ENCODE measurements around the gene LPP. TPM values are rescaled to one million over a fixed set of nuclear protein-coding genes. Genes with fewer than 3 reads are reported as not detected.

LPP gene
- total RNA-seq, 1 donor from 2014 or later = 222 TPM

DNA sequence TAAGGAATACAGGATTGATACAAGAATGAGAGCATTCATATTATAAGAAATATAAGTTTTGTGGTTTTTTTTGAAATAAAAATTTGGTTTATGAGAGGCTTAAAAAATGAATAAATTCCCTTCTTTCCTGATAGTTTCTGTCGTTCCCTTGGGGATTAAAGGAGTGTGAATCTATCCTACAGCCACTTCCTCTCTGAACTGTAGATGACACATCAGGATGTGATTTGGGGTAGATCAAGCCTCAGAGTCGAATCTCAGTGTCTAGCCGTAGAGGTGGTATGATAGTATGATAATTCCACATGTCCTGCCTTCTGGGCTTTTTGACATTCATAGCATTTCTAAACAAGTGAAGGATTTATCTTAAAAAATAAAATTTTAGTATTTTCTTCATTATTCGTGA, 343.1 kb downstream of the LPP start:
- H3K27me3 ChIP-seq (ENCODE audit: insufficient read depth, low read length) = no peaks in the 10 kb centered on the region
- H3K4me1 ChIP-seq (ENCODE audit: insufficient read depth, low read length) = no peaks in the 10 kb centered on the region
- H3K9me3 ChIP-seq (ENCODE audit: insufficient read depth, low read depth, low read length) = no peaks in the 10 kb centered on the region
- peaks cover 7% of the 10 kb centered on the region for H4K20me1 ChIP-seq (ENCODE audit: insufficient read depth, low read length)
- H3K79me2 ChIP-seq (ENCODE audit: insufficient read depth, low read length) = peaks cover 72% of the 10 kb centered on the region
- H2AFZ ChIP-seq (ENCODE audit: low read depth, low read length) = no peak overlapping the region
- no peak overlapping the region for H3K27ac ChIP-seq (ENCODE audit: low read depth, low read length)
- H3K4me3 ChIP-seq (ENCODE audit: insufficient read depth, low read depth, low read length) = no peak overlapping the region
- TF ChIP-seq, protein P1, sequence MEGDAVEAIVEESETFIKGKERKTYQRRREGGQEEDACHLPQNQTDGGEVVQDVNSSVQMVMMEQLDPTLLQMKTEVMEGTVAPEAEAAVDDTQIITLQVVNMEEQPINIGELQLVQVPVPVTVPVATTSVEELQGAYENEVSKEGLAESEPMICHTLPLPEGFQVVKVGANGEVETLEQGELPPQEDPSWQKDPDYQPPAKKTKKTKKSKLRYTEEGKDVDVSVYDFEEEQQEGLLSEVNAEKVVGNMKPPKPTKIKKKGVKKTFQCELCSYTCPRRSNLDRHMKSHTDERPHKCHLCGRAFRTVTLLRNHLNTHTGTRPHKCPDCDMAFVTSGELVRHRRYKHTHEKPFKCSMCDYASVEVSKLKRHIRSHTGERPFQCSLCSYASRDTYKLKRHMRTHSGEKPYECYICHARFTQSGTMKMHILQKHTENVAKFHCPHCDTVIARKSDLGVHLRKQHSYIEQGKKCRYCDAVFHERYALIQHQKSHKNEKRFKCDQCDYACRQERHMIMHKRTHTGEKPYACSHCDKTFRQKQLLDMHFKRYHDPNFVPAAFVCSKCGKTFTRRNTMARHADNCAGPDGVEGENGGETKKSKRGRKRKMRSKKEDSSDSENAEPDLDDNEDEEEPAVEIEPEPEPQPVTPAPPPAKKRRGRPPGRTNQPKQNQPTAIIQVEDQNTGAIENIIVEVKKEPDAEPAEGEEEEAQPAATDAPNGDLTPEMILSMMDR (IDR thresholded peaks at IDR 0.05; ENCODE audit: insufficient read depth, low read depth, low read length) = no peak
- no peak for TF ChIP-seq EZH2 (IDR thresholded peaks at IDR 0.05; ENCODE audit: insufficient read depth, low read length)
- DNase-seq (ENCODE audit: low read depth) (no peak), FAIRE-seq (peak; percentile 17)
- H3K9ac ChIP-seq (ENCODE audit: low read length) = no peak overlapping the region
- Mint-ChIP-seq H3K36me3 (ENCODE audit: low read depth, unreplicated experiment) (peaks cover 9% of the 10 kb centered on the region), H3K4me1 (ENCODE audit: low read depth, unreplicated experiment) (peaks cover 7% of the 10 kb centered on the region), H3K9me3 (ENCODE audit: unreplicated experiment) (no peaks in the 10 kb centered on the region), H3K4me3 (ENCODE audit: unreplicated experiment) (no peak overlapping the region), H3K27ac (ENCODE audit: unreplicated experiment) (no peak overlapping the region), H3K27me3 (ENCODE audit: low read depth, unreplicated experiment) (no peaks in the 10 kb centered on the region)
- no peaks in the 10 kb centered on the region for H3K36me3 ChIP-seq (ENCODE audit: insufficient read depth, low read length)
- no peak overlapping the region for H3K4me2 ChIP-seq (ENCODE audit: low read length)

DNA sequence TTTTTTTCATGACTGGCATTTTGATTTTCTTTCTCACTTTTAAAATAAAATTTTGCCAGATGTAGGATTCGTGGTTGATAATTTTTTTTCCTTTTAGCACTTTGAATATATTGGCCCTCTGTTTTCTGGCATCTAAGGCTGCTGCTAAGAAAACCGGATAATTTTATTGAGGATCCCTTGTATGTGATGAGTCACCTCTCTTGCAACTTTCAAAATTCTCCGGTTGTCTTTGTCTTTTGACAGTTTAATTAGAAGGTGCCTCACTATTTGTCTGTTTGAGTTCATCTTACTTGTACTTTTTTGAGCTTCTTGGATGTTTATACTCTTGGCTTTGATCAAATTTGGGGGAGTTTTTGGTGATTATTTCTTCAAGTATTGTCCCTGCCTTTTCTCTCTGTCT, 349.7 kb downstream of the LPP start:
- peak overlapping the region; percentile 14 for H3K27ac Mint-ChIP-seq (ENCODE audit: unreplicated experiment)
- Histone ChIP-seq H3K9ac (ENCODE audit: low read length) (no peak overlapping the region), H3K4me3 (ENCODE audit: insufficient read depth, low read depth, low read length) (no peak overlapping the region), H4K20me1 (ENCODE audit: insufficient read depth, low read length) (peaks cover 11% of the 10 kb centered on the region), H3K27me3 (ENCODE audit: insufficient read depth, low read length) (no peaks in the 10 kb centered on the region), H3K79me2 (ENCODE audit: insufficient read depth, low read length) (peaks cover 74% of the 10 kb centered on the region), H3K27ac (ENCODE audit: low read depth, low read length) (no peak overlapping the region), H2AFZ (ENCODE audit: low read depth, low read length) (no peak overlapping the region), H3K4me1 (ENCODE audit: insufficient read depth, low read length) (peaks cover 21% of the 10 kb centered on the region), H3K36me3 (ENCODE audit: insufficient read depth, low read length) (no peaks in the 10 kb centered on the region), H3K4me2 (ENCODE audit: low read length) (no peak overlapping the region), H3K9me3 (ENCODE audit: insufficient read depth, low read depth, low read length) (no peaks in the 10 kb centered on the region)
- peaks cover 20% of the 10 kb centered on the region for H3K36me3 Mint-ChIP-seq (ENCODE audit: low read depth, unreplicated experiment)
- no peaks in the 10 kb centered on the region for H3K27me3 Mint-ChIP-seq (ENCODE audit: low read depth, unreplicated experiment)
- no peak overlapping the region for H3K4me3 Mint-ChIP-seq (ENCODE audit: unreplicated experiment)
- DNase-seq (ENCODE audit: low read depth) (no peak), FAIRE-seq (no peak)
- peaks cover 39% of the 10 kb centered on the region for H3K4me1 Mint-ChIP-seq (ENCODE audit: low read depth, unreplicated experiment)
- no peak for TF ChIP-seq EZH2 (IDR thresholded peaks at IDR 0.05; ENCODE audit: insufficient read depth, low read length)
- TF ChIP-seq, protein P1 (IDR thresholded peaks at IDR 0.05; ENCODE audit: insufficient read depth, low read depth, low read length) = no peak
- H3K9me3 Mint-ChIP-seq (ENCODE audit: unreplicated experiment) = peaks cover 17% of the 10 kb centered on the region

DNA sequence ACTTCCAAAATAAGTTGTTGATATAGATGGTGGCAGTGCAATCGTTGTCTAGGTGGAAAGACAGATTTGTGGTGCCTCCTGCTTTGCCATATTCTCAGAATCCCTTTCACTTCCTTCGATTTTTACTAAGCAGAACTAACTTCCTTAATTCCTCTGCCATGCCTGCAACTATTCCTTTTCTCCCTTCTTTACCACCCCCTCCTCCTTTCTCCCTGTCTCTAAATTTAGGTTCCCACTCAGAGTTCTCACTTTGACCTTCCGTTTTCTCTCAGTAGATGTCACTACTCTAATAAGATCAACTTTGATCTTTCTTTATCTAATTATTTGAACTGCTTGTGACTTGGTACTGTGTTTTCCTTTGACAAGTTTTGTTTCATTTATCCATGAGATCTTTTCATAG, 351.2 kb downstream of the LPP start:
- FAIRE-seq (no peak), DNase-seq (ENCODE audit: low read depth) (no peak)
- peaks cover 68% of the 10 kb centered on the region for H3K79me2 ChIP-seq (ENCODE audit: insufficient read depth, low read length)
- H3K9me3 ChIP-seq (ENCODE audit: insufficient read depth, low read depth, low read length) = no peaks in the 10 kb centered on the region
- peaks cover 11% of the 10 kb centered on the region for H4K20me1 ChIP-seq (ENCODE audit: insufficient read depth, low read length)
- Mint-ChIP-seq H3K9me3 (ENCODE audit: unreplicated experiment) (peaks cover 17% of the 10 kb centered on the region), H3K4me3 (ENCODE audit: unreplicated experiment) (peak overlapping the region; percentile 35), H3K4me1 (ENCODE audit: low read depth, unreplicated experiment) (peaks cover 47% of the 10 kb centered on the region), H3K36me3 (ENCODE audit: low read depth, unreplicated experiment) (peaks cover 20% of the 10 kb centered on the region), H3K27ac (ENCODE audit: unreplicated experiment) (peak overlapping the region; percentile 48), H3K27me3 (ENCODE audit: low read depth, unreplicated experiment) (no peaks in the 10 kb centered on the region)
- H3K36me3 ChIP-seq (ENCODE audit: insufficient read depth, low read length) = no peaks in the 10 kb centered on the region
- no peak overlapping the region for H3K4me2 ChIP-seq (ENCODE audit: low read length)
- H3K9ac ChIP-seq (ENCODE audit: low read length) = no peak overlapping the region
- peaks cover 26% of the 10 kb centered on the region for H3K4me1 ChIP-seq (ENCODE audit: insufficient read depth, low read length)
- TF ChIP-seq EZH2 (IDR thresholded peaks at IDR 0.05; ENCODE audit: insufficient read depth, low read length) = no peak
- TF ChIP-seq, protein P1 (IDR thresholded peaks at IDR 0.05; ENCODE audit: insufficient read depth, low read depth, low read length) = no peak
- H3K27ac ChIP-seq (ENCODE audit: low read depth, low read length) = no peak overlapping the region
- no peaks in the 10 kb centered on the region for H3K27me3 ChIP-seq (ENCODE audit: insufficient read depth, low read length)
- H2AFZ ChIP-seq (ENCODE audit: low read depth, low read length) = no peak overlapping the region
- H3K4me3 ChIP-seq (ENCODE audit: insufficient read depth, low read depth, low read length) = no peak overlapping the region
